ENCODE measurements around the gene PRL.

PRL gene

DNA sequence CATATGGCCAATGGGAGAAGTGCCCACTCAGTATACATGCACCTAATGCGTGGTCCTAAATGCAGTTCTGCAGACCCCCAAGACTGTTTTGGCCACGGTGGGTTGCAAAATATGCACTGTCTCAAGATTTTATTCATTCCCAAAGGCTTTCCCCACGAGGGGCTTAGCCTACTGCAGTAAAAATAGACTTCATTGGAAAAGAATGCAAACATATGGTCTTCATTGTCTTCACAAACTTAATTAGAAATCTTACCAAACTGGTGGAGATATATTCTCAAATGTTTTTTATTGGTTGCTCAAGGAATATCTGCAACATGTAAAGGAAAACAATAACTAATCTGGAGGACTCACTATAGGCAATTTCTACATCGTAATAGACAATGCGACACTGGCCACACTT lies 31.6 kb upstream of the PRL start:
- H3K9me3 ChIP-seq (ENCODE audit: control insufficient read depth, insufficient read depth, low read depth, low read length): no peaks in the 10 kb centered on the region
- ChIA-PET CTCF (interaction anchor here (1.0 kb wide), 1 partner anchor 139 kb away, joined by 3 read pairs; no protein-coding TSS in a partner anchor), POLR2A (no interaction called here)
- H3K4me1 ChIP-seq (ENCODE audit: control insufficient read depth, insufficient read depth, low read length): no peaks in the 10 kb centered on the region
- no peak overlapping the region for H3K4me3 ChIP-seq (ENCODE audit: low read depth, low read length)
- H3K27ac ChIP-seq (ENCODE audit: extremely low read depth, low read depth, low read length): no peak overlapping the region
- TF ChIP-seq ZNF48 (tag by site-specific recombination; IDR thresholded peaks at IDR 0.05): no peak
- TF ChIP-seq ZBTB48 (tag by site-specific recombination; IDR thresholded peaks at IDR 0.05): no peak
- TF ChIP-seq KLF9 (tag by site-specific recombination; IDR thresholded peaks at IDR 0.05; ENCODE audit: low read depth): no peak
- TF ChIP-seq, protein P1, sequence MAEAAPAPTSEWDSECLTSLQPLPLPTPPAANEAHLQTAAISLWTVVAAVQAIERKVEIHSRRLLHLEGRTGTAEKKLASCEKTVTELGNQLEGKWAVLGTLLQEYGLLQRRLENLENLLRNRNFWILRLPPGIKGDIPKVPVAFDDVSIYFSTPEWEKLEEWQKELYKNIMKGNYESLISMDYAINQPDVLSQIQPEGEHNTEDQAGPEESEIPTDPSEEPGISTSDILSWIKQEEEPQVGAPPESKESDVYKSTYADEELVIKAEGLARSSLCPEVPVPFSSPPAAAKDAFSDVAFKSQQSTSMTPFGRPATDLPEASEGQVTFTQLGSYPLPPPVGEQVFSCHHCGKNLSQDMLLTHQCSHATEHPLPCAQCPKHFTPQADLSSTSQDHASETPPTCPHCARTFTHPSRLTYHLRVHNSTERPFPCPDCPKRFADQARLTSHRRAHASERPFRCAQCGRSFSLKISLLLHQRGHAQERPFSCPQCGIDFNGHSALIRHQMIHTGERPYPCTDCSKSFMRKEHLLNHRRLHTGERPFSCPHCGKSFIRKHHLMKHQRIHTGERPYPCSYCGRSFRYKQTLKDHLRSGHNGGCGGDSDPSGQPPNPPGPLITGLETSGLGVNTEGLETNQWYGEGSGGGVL (tag by site-specific recombination; IDR thresholded peaks at IDR 0.05): no peak
- no peak for TF ChIP-seq ZNF473 (tag by site-specific recombination; IDR thresholded peaks at IDR 0.05)
- no peak for TF ChIP-seq ZNF2 (tag by site-specific recombination; IDR thresholded peaks at IDR 0.05)
- no peak for TF ChIP-seq ZBTB7A (tag by site-specific recombination; IDR thresholded peaks at IDR 0.05; ENCODE audit: low read depth)
- TF ChIP-seq FEZF1 (tag by site-specific recombination; IDR thresholded peaks at IDR 0.05): no peak
- TF ChIP-seq, protein P2, sequence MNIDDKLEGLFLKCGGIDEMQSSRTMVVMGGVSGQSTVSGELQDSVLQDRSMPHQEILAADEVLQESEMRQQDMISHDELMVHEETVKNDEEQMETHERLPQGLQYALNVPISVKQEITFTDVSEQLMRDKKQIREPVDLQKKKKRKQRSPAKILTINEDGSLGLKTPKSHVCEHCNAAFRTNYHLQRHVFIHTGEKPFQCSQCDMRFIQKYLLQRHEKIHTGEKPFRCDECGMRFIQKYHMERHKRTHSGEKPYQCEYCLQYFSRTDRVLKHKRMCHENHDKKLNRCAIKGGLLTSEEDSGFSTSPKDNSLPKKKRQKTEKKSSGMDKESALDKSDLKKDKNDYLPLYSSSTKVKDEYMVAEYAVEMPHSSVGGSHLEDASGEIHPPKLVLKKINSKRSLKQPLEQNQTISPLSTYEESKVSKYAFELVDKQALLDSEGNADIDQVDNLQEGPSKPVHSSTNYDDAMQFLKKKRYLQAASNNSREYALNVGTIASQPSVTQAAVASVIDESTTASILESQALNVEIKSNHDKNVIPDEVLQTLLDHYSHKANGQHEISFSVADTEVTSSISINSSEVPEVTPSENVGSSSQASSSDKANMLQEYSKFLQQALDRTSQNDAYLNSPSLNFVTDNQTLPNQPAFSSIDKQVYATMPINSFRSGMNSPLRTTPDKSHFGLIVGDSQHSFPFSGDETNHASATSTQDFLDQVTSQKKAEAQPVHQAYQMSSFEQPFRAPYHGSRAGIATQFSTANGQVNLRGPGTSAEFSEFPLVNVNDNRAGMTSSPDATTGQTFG (tag by site-specific recombination; IDR thresholded peaks at IDR 0.05; ENCODE audit: borderline replicate concordance): no peak
- TF ChIP-seq ZNF610 (tag by site-specific recombination; IDR thresholded peaks at IDR 0.05; ENCODE audit: borderline replicate concordance): no peak
- no peak for TF ChIP-seq ZNF140 (tag by site-specific recombination; IDR thresholded peaks at IDR 0.05)
- TF ChIP-seq ZNF138 (tag by site-specific recombination; IDR thresholded peaks at IDR 0.05; ENCODE audit: borderline replicate concordance): no peak
- TF ChIP-seq, protein P3, sequence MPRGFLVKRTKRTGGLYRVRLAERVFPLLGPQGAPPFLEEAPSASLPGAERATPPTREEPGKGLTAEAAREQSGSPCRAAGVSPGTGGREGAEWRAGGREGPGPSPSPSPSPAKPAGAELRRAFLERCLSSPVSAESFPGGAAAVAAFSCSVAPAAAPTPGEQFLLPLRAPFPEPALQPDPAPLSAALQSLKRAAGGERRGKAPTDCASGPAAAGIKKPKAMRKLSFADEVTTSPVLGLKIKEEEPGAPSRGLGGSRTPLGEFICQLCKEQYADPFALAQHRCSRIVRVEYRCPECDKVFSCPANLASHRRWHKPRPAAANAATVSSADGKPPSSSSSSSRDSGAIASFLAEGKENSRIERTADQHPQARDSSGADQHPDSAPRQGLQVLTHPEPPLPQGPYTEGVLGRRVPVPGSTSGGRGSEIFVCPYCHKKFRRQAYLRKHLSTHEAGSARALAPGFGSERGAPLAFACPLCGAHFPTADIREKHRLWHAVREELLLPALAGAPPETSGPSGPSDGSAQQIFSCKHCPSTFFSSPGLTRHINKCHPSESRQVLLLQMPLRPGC (tag by site-specific recombination; IDR thresholded peaks at IDR 0.05): no peak
- H3K36me3 ChIP-seq (ENCODE audit: control insufficient read depth in 2 of 2, insufficient read depth in 1 of 2, low read length in 2 of 2): no peaks in the 10 kb centered on the region

DNA sequence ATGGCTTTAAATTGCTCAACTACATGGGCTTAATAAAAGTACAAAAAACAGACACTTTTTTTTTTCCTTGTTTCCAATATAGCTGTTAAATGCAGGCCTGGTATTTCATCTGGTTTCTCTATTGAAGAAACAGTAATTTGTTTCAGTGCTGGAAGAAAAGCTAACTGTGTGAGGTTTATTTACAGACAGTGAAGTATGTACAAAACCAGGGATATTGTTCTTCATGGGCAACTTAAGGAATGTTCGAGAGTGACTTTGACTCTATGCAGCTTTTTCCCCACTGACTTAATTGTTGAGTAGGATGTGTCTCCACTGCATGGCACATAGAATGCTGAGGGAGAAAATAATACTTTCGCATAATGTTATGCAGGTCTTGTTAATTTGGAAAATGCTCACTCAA lies 31.0 kb upstream of the PRL start:
- no peak for TF ChIP-seq GFI1B (tag by site-specific recombination; IDR thresholded peaks at IDR 0.05)
- TF ChIP-seq, protein P4, sequence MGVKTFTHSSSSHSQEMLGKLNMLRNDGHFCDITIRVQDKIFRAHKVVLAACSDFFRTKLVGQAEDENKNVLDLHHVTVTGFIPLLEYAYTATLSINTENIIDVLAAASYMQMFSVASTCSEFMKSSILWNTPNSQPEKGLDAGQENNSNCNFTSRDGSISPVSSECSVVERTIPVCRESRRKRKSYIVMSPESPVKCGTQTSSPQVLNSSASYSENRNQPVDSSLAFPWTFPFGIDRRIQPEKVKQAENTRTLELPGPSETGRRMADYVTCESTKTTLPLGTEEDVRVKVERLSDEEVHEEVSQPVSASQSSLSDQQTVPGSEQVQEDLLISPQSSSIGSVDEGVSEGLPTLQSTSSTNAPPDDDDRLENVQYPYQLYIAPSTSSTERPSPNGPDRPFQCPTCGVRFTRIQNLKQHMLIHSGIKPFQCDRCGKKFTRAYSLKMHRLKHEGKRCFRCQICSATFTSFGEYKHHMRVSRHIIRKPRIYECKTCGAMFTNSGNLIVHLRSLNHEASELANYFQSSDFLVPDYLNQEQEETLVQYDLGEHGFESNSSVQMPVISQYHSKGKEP (tag by site-specific recombination; IDR thresholded peaks at IDR 0.05): no peak
- TF ChIP-seq SALL2 (tag by site-specific recombination; IDR thresholded peaks at IDR 0.05; ENCODE audit: borderline replicate concordance): no peak
- no peak for TF ChIP-seq ZNF112 (tag by site-specific recombination; IDR thresholded peaks at IDR 0.05)
- no peak for TF ChIP-seq ZNF24 (tag by site-specific recombination; IDR thresholded peaks at IDR 0.05)
- TF ChIP-seq GLIS1 (tag by site-specific recombination; IDR thresholded peaks at IDR 0.05): no peak
- TF ChIP-seq ZEB2 (tag by site-specific recombination; IDR thresholded peaks at IDR 0.05): no peak
- no peak for TF ChIP-seq ZNF473 (tag by site-specific recombination; IDR thresholded peaks at IDR 0.05)
- TF ChIP-seq ZSCAN30 (tag by site-specific recombination; IDR thresholded peaks at IDR 0.05): no peak
- TF ChIP-seq ZNF76 (tag by site-specific recombination; IDR thresholded peaks at IDR 0.05; ENCODE audit: borderline replicate concordance, low read depth): no peak
- no peak for TF ChIP-seq ZNF184 (tag by site-specific recombination; IDR thresholded peaks at IDR 0.05)
- no peak for TF ChIP-seq KLF10 (tag by site-specific recombination; IDR thresholded peaks at IDR 0.05)
- no peaks in the 10 kb centered on the region for H3K36me3 ChIP-seq (ENCODE audit: control insufficient read depth in 2 of 2, insufficient read depth in 1 of 2, low read length in 2 of 2)
- no peaks in the 10 kb centered on the region for H3K9me3 ChIP-seq (ENCODE audit: control insufficient read depth, insufficient read depth, low read depth, low read length)
- no peaks in the 10 kb centered on the region for H3K4me1 ChIP-seq (ENCODE audit: control insufficient read depth, insufficient read depth, low read length)
- H3K27ac ChIP-seq (ENCODE audit: extremely low read depth, low read depth, low read length): no peak overlapping the region
- H3K4me3 ChIP-seq (ENCODE audit: low read depth, low read length): no peak overlapping the region
- POLR2A ChIA-PET: no interaction called here
- CTCF ChIA-PET: interaction anchor here (0.7 kb wide), 1 partner anchor 1921 kb away, joined by 5 read pairs; no protein-coding TSS in a partner anchor

All from HEK293 (cell line).